DND-41 (cell line): Measurements from ENCODE around the gene DENND6B.

ENCODE experiments used
- ATAC-seq: fragments of 200-7000 bp; cut with Tn5 transposase; 3 replicates; pipeline ENCODE4 v1.9.1; 2021; ENCODE audit warnings: low read depth; ENCODE audit not compliant: insufficient read depth
- DNase-seq: peaks from one replicate; pipeline ENCODE4 v3.0.0-alpha.2; 2020
- H2AFZ ChIP-seq: 2 replicates; pipeline ENCODE4 v1.6.0; 2012; ENCODE audit warnings: low read depth, low read length
- H3K27ac ChIP-seq: 2 replicates; pipeline ENCODE4 v1.5.1; 2012; ENCODE audit warnings: low read length, inconsistent platforms
- H3K27me3 ChIP-seq: fragments of 200-600 bp; sonication (generic); 2 replicates; pipeline ENCODE4 v1.6.0; 2012; ENCODE audit warnings: low read length, mild to moderate bottlenecking, inconsistent platforms; ENCODE audit not compliant: insufficient read depth, poor library complexity
- H3K36me3 ChIP-seq: 2 replicates; pipeline ENCODE4 v1.5.1; 2012; ENCODE audit warnings: low read length, inconsistent platforms; ENCODE audit not compliant: insufficient read depth
- H3K4me1 ChIP-seq: 2 replicates; pipeline ENCODE4 v1.5.1; 2012; ENCODE audit warnings: mild to moderate bottlenecking, low read length; ENCODE audit not compliant: insufficient read depth
- H3K4me2 ChIP-seq: 2 replicates; pipeline ENCODE4 v1.6.0; 2012; ENCODE audit warnings: mild to moderate bottlenecking, moderate library complexity, low read length, inconsistent platforms; ENCODE audit not compliant: insufficient read depth
- H3K4me3 ChIP-seq, 2 experiments: fragments of 200-600 bp in 1 of 2; shearing (Covaris generic) in 1 of 2; 2 replicates each; pipeline ENCODE4 v1.5.1; 2012 to 2016; ENCODE audit warnings: inconsistent platforms in 2 of 2, low read length in 2 of 2, mild to moderate bottlenecking in 2 of 2, low read depth in 1 of 2, moderate library complexity in 1 of 2
- H3K79me2 ChIP-seq: 2 replicates; pipeline ENCODE4 v1.6.0; 2012; ENCODE audit warnings: low read length, inconsistent platforms; ENCODE audit not compliant: insufficient read depth
- H3K9ac ChIP-seq: 2 replicates; pipeline ENCODE4 v1.6.0; 2012; ENCODE audit warnings: low read depth, mild to moderate bottlenecking, inconsistent platforms, low read length, moderate library complexity
- H3K9me3 ChIP-seq: 2 replicates; pipeline ENCODE4 v1.5.1; 2012; ENCODE audit warnings: low read length, moderate library complexity, mild to moderate bottlenecking, inconsistent platforms; ENCODE audit not compliant: insufficient read depth, severe bottlenecking
- H4K20me1 ChIP-seq: 2 replicates; pipeline ENCODE4 v1.6.0; 2012; ENCODE audit warnings: low read length; ENCODE audit not compliant: insufficient read depth
- CTCF ChIP-seq: IDR thresholded peaks from 2 replicates; pipeline ENCODE4 v1.5.1; 2012; ENCODE audit warnings: borderline replicate concordance, low read length, moderate library complexity, mild to moderate bottlenecking; ENCODE audit not compliant: poor library complexity, severe bottlenecking; ENCODE audit errors: extremely low read depth
- EZH2 ChIP-seq: IDR thresholded peaks from 3 replicates; pipeline ENCODE4 v1.6.1; 2012; ENCODE audit warnings: borderline replicate concordance, low read depth, mild to moderate bottlenecking, moderate library complexity, low read length, inconsistent platforms; ENCODE audit not compliant: severe bottlenecking

Gene DENND6B

DNA sequence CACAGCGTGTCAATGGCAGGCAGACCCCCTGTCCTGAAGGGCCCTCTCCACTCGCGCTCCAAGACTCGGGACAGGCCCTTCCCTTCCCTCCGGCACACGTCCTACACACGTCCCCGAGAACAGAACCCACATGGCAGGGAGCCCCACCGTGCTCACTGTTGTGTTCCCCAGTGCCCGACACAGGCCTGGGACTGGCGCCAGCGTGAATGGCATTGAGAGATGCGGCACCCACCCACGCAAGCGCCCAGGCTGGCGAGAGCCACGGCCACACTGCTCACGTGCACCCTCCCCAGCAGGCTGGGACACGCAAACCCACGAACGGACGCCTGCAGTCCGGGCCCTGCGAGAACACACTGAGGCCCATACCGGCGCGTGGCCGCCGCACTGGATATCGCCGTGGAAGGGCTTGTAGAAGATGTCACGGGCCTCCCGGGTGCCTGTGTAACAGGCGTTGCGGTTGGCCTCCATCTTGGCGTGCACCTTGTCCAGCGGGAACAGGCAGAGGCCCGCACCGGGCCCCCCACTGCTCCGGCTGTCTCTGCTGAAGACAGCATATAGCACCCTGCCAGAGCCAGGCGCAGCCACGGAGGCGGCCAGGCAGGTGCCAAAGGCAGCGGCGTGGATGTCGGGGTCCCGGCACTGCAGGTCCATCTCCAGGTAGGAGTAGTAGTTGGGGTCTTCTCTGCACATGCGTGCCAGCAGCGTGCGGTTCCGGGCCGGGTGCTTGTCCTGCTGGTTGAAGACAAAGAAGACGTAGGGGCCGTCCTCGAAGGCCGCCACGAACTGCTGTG lies 37.5 kb downstream of the DENND6B start:
- Histone ChIP-seq H3K36me3 (no peaks in the 10 kb centered on the region), H3K4me2 (no peak overlapping the region), H3K27me3 (no peaks in the 10 kb centered on the region), H3K4me3 (no peak overlapping the region), H4K20me1 (peaks cover 12% of the 10 kb centered on the region; the same call in 1 of the 2 replicates), H3K79me2 (no peaks in the 10 kb centered on the region), H3K9me3 (no peaks in the 10 kb centered on the region), H3K4me1 (peaks cover 6% of the 10 kb centered on the region), H2AFZ (no peak overlapping the region), H3K27ac (no peak overlapping the region), H3K9ac (no peak overlapping the region)
- DNase-seq (no peak), ATAC-seq (no peak)
- TF ChIP-seq CTCF = no peak
- no peak for TF ChIP-seq EZH2

GRCh38 chr22:50287731-50288130 lies 39.1 kb downstream of the DENND6B start:
- H4K20me1 ChIP-seq = peaks cover 8% of the 10 kb centered on the region; the same call in 1 of the 2 replicates
- H3K79me2 ChIP-seq = no peaks in the 10 kb centered on the region
- no peak for ATAC-seq
- no peak overlapping the region for H3K4me3 ChIP-seq
- DNase-seq = no peak
- no peaks in the 10 kb centered on the region for H3K36me3 ChIP-seq
- no peaks in the 10 kb centered on the region for H3K9me3 ChIP-seq
- no peaks in the 10 kb centered on the region for H3K4me1 ChIP-seq
- no peak overlapping the region for H3K9ac ChIP-seq
- H3K4me2 ChIP-seq = no peak overlapping the region
- H3K27ac ChIP-seq = no peak overlapping the region
- TF ChIP-seq CTCF = no peak
- H3K27me3 ChIP-seq = no peaks in the 10 kb centered on the region
- H2AFZ ChIP-seq = no peak overlapping the region

DNA sequence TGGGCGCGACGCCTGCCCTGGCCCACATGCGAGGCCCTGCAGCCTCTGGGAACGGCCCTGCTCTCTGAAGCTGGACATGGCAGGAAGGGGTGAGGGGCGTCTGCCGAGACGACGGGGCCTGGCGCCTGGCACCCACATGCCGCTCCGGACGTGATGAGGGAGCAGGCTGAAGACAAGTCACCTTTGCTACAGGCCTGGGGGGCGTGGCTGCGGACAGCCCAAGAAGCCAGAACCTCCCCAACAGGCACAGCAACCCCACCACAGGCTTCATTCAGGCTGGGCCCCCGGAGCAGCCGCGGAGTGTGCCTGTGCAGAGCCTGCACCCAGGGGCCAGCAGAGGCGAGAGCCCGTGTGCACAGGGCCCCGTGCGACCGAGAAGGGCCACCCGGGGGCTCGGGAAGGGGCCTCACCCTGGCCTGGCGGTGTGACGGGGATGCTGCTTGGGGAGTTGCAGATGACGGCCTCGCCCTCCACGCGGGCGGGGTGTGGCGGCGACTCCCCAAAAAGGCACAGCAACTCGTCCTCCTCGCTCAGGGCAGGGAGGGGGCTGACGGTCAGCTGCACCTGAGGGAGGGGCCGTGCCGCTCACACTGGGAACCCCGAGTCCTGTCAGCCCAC lies 40.0 kb downstream of the DENND6B start:
- Histone ChIP-seq H3K27me3 (no peaks in the 10 kb centered on the region), H3K9me3 (no peaks in the 10 kb centered on the region), H2AFZ (no peak overlapping the region), H3K4me2 (no peak overlapping the region), H4K20me1 (peaks cover 8% of the 10 kb centered on the region; the same call in 1 of the 2 replicates), H3K79me2 (no peaks in the 10 kb centered on the region), H3K4me3 (no peak overlapping the region), H3K9ac (no peak overlapping the region), H3K36me3 (no peaks in the 10 kb centered on the region), H3K4me1 (no peaks in the 10 kb centered on the region), H3K27ac (no peak overlapping the region)
- no peak for DNase-seq
- TF ChIP-seq EZH2 (no peak), CTCF (no peak)
- ATAC-seq = no peak
